Fibroblast of skin of abdomen (primary cell): ENCODE results near the gene USP3.
"Not testable (repeated sequence)": the region's sequence is repeated elsewhere in the genome, so short reads cannot be mapped to it uniquely, and the experiment has no call there.

Experiments
- DNase-seq: peaks from one replicate; pipeline ENCODE4 v3.0.0-alpha.2; 2013

The USP3 gene

GRCh38 chr15:63513728-63514127 is 9.3 kb downstream of the USP3 start:
- no peak for DNase-seq

- DNase-seq: peak; percentile 69
Observed at GRCh38 chr15:63514531-63514943, 10.1 kb downstream of the USP3 start.

GRCh38 chr15:63517202-63517601 is 12.8 kb downstream of the USP3 start:
- no peak for DNase-seq

- DNase-seq: no peak
Observed at GRCh38 chr15:63517628-63518027, 13.2 kb downstream of the USP3 start.

GRCh38 chr15:63519041-63519440 is 14.6 kb downstream of the USP3 start:
- DNase-seq: no peak

GRCh38 chr15:63519548-63520178 is 15.3 kb downstream of the USP3 start:
- no peak for DNase-seq

- not testable (repeated sequence) for DNase-seq
Observed at GRCh38 chr15:63520462-63520861, 16.1 kb downstream of the USP3 start.

- peak; percentile 63 for DNase-seq
Observed at GRCh38 chr15:63522225-63522578, 17.8 kb downstream of the USP3 start.

GRCh38 chr15:63523306-63523990 is 19.1 kb downstream of the USP3 start:
- DNase-seq: peak; percentile 27

- no peak for DNase-seq
Observed at GRCh38 chr15:63524316-63525015, 20.1 kb downstream of the USP3 start.

GRCh38 chr15:63526401-63526800 is 22.0 kb downstream of the USP3 start:
- no peak for DNase-seq

- DNase-seq: peak; percentile 25
Observed at GRCh38 chr15:63528138-63528659, 23.8 kb downstream of the USP3 start.

GRCh38 chr15:63530235-63530634 is 25.8 kb downstream of the USP3 start:
- DNase-seq: no peak

- DNase-seq: no peak
Observed at GRCh38 chr15:63530752-63531299, 26.4 kb downstream of the USP3 start.

- DNase-seq: no peak
Observed at GRCh38 chr15:63531586-63531985, 27.2 kb downstream of the USP3 start.

GRCh38 chr15:63532307-63532744 is 27.9 kb downstream of the USP3 start:
- DNase-seq: peak; percentile 42

GRCh38 chr15:63534888-63535287 is 30.5 kb downstream of the USP3 start:
- not testable (repeated sequence) for DNase-seq

- DNase-seq: no peak
Observed at GRCh38 chr15:63535689-63536088, 31.3 kb downstream of the USP3 start.

GRCh38 chr15:63538876-63539275 is 34.5 kb downstream of the USP3 start:
- no peak for DNase-seq

GRCh38 chr15:63539521-63539920 is 35.1 kb downstream of the USP3 start:
- DNase-seq: no peak

GRCh38 chr15:63539998-63540397 is 35.6 kb downstream of the USP3 start:
- DNase-seq: no peak

- no peak for DNase-seq
Observed at GRCh38 chr15:63540449-63540848, 36.1 kb downstream of the USP3 start.
